Activated CD4-positive, alpha-beta T cell treated with anti-CD3 and anti-CD28 coated beads for 36 hours (primary cell): ENCODE results near the gene MECR. TPM values are rescaled to one million over a fixed set of nuclear protein-coding genes. Genes with fewer than 3 reads are reported as not detected.

ENCODE experiments used
- ATAC-seq: fragments of 200-7000 bp; cut with Tn5 transposase; one replicate; pipeline ENCODE4 v1.10.0; 2021; ENCODE audit warnings: mild to moderate bottlenecking, moderate library complexity
- CTCF ChIA-PET: fragments of 350-600 bp; sonication (Branson Sonifier 250); formaldehyde crosslinking; loops from one replicate; lab custom pipeline; 2021; ENCODE audit warnings: antibody characterized with exemption; lab: Charles Lee
- POLR2A ChIA-PET: fragments of 350-600 bp; sonication (Branson Sonifier 250); formaldehyde crosslinking; loops from one replicate; lab custom pipeline; 2021; ENCODE audit warnings: antibody characterized with exemption, inconsistent platforms; lab: Charles Lee
- DNase-seq: peaks from one replicate; pipeline ENCODE4 v3.0.0-alpha.2; 2020
- H3K27ac Mint-ChIP-seq: one replicate; pipeline ENCODE4 v1.8.0; 2021; ENCODE audit warnings: mixed read lengths
- H3K27me3 Mint-ChIP-seq: one replicate; pipeline ENCODE4 v1.8.0; 2021; ENCODE audit warnings: mixed read lengths
- H3K36me3 Mint-ChIP-seq: one replicate; pipeline ENCODE4 v1.8.0; 2021; ENCODE audit warnings: low read depth, mixed read lengths
- H3K4me1 Mint-ChIP-seq: one replicate; pipeline ENCODE4 v1.8.0; 2021; ENCODE audit warnings: mixed read lengths
- H3K4me3 Mint-ChIP-seq: one replicate; pipeline ENCODE4 v1.8.0; 2021; ENCODE audit warnings: mild to moderate bottlenecking, moderate library complexity, mixed read lengths
- H3K9me3 Mint-ChIP-seq: one replicate; pipeline ENCODE4 v1.8.0; 2021; ENCODE audit warnings: low read depth, mixed read lengths
- intact Hi-C, 2 experiments: fragments of 100-400 bp; cut with DNase I in 1 of 2; cut with micrococcal nuclease in 1 of 2; formaldehyde crosslinking; loops; one replicate each; pipeline versions ENCODE4 v1.14.2 to v1.15.1; 2022 to 2024; cut with DNase I, micrococcal nuclease
- total RNA-seq, 2 experiments: library from RNA; stranded (reverse); gene quantifications; one replicate each; pipeline ENCODE4 v1.2.3, GENCODE V29; 2021

Gene MECR
- total RNA-seq, 2 experiments from 2014 or later = 41.3 to 43.1 TPM

GRCh38 chr1:29266912-29267311 lies 36.2 kb upstream of the MECR start:
- H3K27ac Mint-ChIP-seq = no peak overlapping the region
- no peaks in the 10 kb centered on the region for H3K4me1 Mint-ChIP-seq
- no peak overlapping the region for H3K4me3 Mint-ChIP-seq
- H3K9me3 Mint-ChIP-seq = no peaks in the 10 kb centered on the region
- peaks cover 44% of the 10 kb centered on the region for H3K27me3 Mint-ChIP-seq
- intact Hi-C loops = no loop called here
- no peaks in the 10 kb centered on the region for H3K36me3 Mint-ChIP-seq
- POLR2A ChIA-PET = no interaction called here
- ATAC-seq (no peak), DNase-seq (no peak)
- CTCF ChIA-PET = interaction anchor here (0.7 kb wide), 1 partner anchor 116 kb away, joined by 3 read pairs; no protein-coding TSS in a partner anchor

GRCh38 chr1:29264773-29265389 lies 34.1 kb upstream of the MECR start:
- Mint-ChIP-seq H3K27me3 (peaks cover 58% of the 10 kb centered on the region), H3K4me3 (no peak overlapping the region), H3K9me3 (no peaks in the 10 kb centered on the region), H3K36me3 (no peaks in the 10 kb centered on the region), H3K4me1 (peaks cover 7% of the 10 kb centered on the region), H3K27ac (no peak overlapping the region)
- intact Hi-C loops = no loop called here
- ATAC-seq (no peak), DNase-seq (no peak)
- POLR2A ChIA-PET = no interaction called here
- CTCF ChIA-PET = interaction anchor here (0.6 kb wide), 1 partner anchor 86 kb away, joined by 3 read pairs; no protein-coding TSS in a partner anchor

- H3K36me3 Mint-ChIP-seq = no peaks in the 10 kb centered on the region
- peaks cover 7% of the 10 kb centered on the region for H3K4me1 Mint-ChIP-seq
- H3K4me3 Mint-ChIP-seq = peak overlapping the region; percentile 68
- peaks cover 38% of the 10 kb centered on the region for H3K27me3 Mint-ChIP-seq
- H3K9me3 Mint-ChIP-seq = no peaks in the 10 kb centered on the region
- ATAC-seq (no peak), DNase-seq (no peak)
- ChIA-PET POLR2A (no interaction called here), CTCF (interaction anchor here (0.6 to 0.9 kb wide), 2 partner anchors 26 to 231 kb away, joined by 3 read pairs; no protein-coding TSS in a partner anchor)
- intact Hi-C loops = no loop called here
- no peak overlapping the region for H3K27ac Mint-ChIP-seq
These were observed 29.8 kb upstream of the MECR start for GRCh38 chr1:29260531-29260930.

- ChIA-PET POLR2A (no interaction called here), CTCF (interaction anchor here (0.6 to 1.3 kb wide), 5 partner anchors 8 to 232 kb away, joined by 3 read pairs; partner anchors contain the start of gene MECR)
- peaks cover 7% of the 10 kb centered on the region for H3K4me1 Mint-ChIP-seq
- peak overlapping the region; percentile 68 for H3K4me3 Mint-ChIP-seq
- DNase-seq (peak; percentile 69), ATAC-seq (peak; percentile 63)
- no peaks in the 10 kb centered on the region for H3K36me3 Mint-ChIP-seq
- H3K27ac Mint-ChIP-seq = no peak overlapping the region
- intact Hi-C loops = loop anchor here in 1 of 2 experiments (1.0 kb wide), 1 partner anchor 24 kb away; the partner anchor contains the start of gene PTPRU
- H3K27me3 Mint-ChIP-seq = peaks cover 35% of the 10 kb centered on the region
- no peaks in the 10 kb centered on the region for H3K9me3 Mint-ChIP-seq
These were observed 29.2 kb upstream of the MECR start for GRCh38 chr1:29259802-29260441.

GRCh38 chr1:29258976-29259801 lies 28.5 kb upstream of the MECR start:
- H3K27me3 Mint-ChIP-seq = peaks cover 34% of the 10 kb centered on the region
- ChIA-PET CTCF (interaction anchor here (0.6 to 1.3 kb wide), 9 partner anchors 8 to 1542 kb away, joined by 3 read pairs; partner anchors contain the start of genes MECR and PTPRU), POLR2A (interaction anchor here (0.6 kb wide), 1 partner anchor 49 kb away, joined by 3 read pairs; no protein-coding TSS in a partner anchor)
- intact Hi-C loops = loop anchor here in 1 of 2 experiments (1.0 kb wide), 1 partner anchor 23 kb away; the partner anchor contains the start of gene PTPRU
- no peaks in the 10 kb centered on the region for H3K9me3 Mint-ChIP-seq
- H3K4me3 Mint-ChIP-seq = peak overlapping the region; percentile 68
- DNase-seq = peak; percentile 50
- H3K4me1 Mint-ChIP-seq = peaks cover 7% of the 10 kb centered on the region
- ATAC-seq = peak; percentile 61
- no peaks in the 10 kb centered on the region for H3K36me3 Mint-ChIP-seq
- H3K27ac Mint-ChIP-seq = no peak overlapping the region

GRCh38 chr1:29258189-29258975 lies 27.6 kb upstream of the MECR start:
- no peaks in the 10 kb centered on the region for H3K9me3 Mint-ChIP-seq
- peaks cover 32% of the 10 kb centered on the region for H3K27me3 Mint-ChIP-seq
- peaks cover 7% of the 10 kb centered on the region for H3K4me1 Mint-ChIP-seq
- CTCF ChIA-PET = interaction anchor here (0.6 to 1.1 kb wide), 7 partner anchors 9 to 1543 kb away, joined by 3 read pairs; partner anchors contain the start of genes MECR and PTPRU
- POLR2A ChIA-PET = no interaction called here
- no peak for DNase-seq
- no peak overlapping the region for H3K4me3 Mint-ChIP-seq
- ATAC-seq = no peak
- no peaks in the 10 kb centered on the region for H3K36me3 Mint-ChIP-seq
- intact Hi-C loops = no loop called here
- H3K27ac Mint-ChIP-seq = no peak overlapping the region

GRCh38 chr1:29256979-29257804 lies 26.5 kb upstream of the MECR start:
- peaks cover 7% of the 10 kb centered on the region for H3K4me1 Mint-ChIP-seq
- no peak overlapping the region for H3K27ac Mint-ChIP-seq
- H3K9me3 Mint-ChIP-seq = no peaks in the 10 kb centered on the region
- H3K4me3 Mint-ChIP-seq = no peak overlapping the region
- ATAC-seq = no peak
- no peak for DNase-seq
- intact Hi-C loops = no loop called here
- CTCF ChIA-PET = interaction anchor here (0.6 kb wide), 1 partner anchor 23 kb away, joined by 3 read pairs; no protein-coding TSS in a partner anchor
- peaks cover 28% of the 10 kb centered on the region for H3K27me3 Mint-ChIP-seq
- H3K36me3 Mint-ChIP-seq = no peaks in the 10 kb centered on the region
- POLR2A ChIA-PET = no interaction called here

- H3K36me3 Mint-ChIP-seq = no peaks in the 10 kb centered on the region
- DNase-seq = no peak
- no peak overlapping the region for H3K27ac Mint-ChIP-seq
- H3K4me3 Mint-ChIP-seq = no peak overlapping the region
- ATAC-seq = peak; percentile 54
- H3K4me1 Mint-ChIP-seq = peaks cover 7% of the 10 kb centered on the region
- intact Hi-C loops = no loop called here
- ChIA-PET CTCF (no interaction called here), POLR2A (no interaction called here)
- H3K9me3 Mint-ChIP-seq = no peaks in the 10 kb centered on the region
- H3K27me3 Mint-ChIP-seq = peaks cover 22% of the 10 kb centered on the region
These were observed 25.7 kb upstream of the MECR start for GRCh38 chr1:29256394-29256793.

GRCh38 chr1:29255134-29255666 lies 24.5 kb upstream of the MECR start:
- H3K9me3 Mint-ChIP-seq = no peaks in the 10 kb centered on the region
- CTCF ChIA-PET = interaction anchor here (0.6 kb wide), 1 partner anchor 15 kb away, joined by 3 read pairs; no protein-coding TSS in a partner anchor
- POLR2A ChIA-PET = no interaction called here
- H3K27ac Mint-ChIP-seq = no peak overlapping the region
- H3K27me3 Mint-ChIP-seq = peaks cover 12% of the 10 kb centered on the region
- DNase-seq (no peak), ATAC-seq (no peak)
- no peaks in the 10 kb centered on the region for H3K36me3 Mint-ChIP-seq
- H3K4me3 Mint-ChIP-seq = no peak overlapping the region
- H3K4me1 Mint-ChIP-seq = peaks cover 2% of the 10 kb centered on the region
- intact Hi-C loops = no loop called here

GRCh38 chr1:29254346-29254745 lies 23.6 kb upstream of the MECR start:
- POLR2A ChIA-PET = no interaction called here
- ATAC-seq (no peak), DNase-seq (no peak)
- no peak overlapping the region for H3K4me3 Mint-ChIP-seq
- no peaks in the 10 kb centered on the region for H3K9me3 Mint-ChIP-seq
- CTCF ChIA-PET = no interaction called here
- H3K4me1 Mint-ChIP-seq = no peaks in the 10 kb centered on the region
- H3K27me3 Mint-ChIP-seq = peaks cover 10% of the 10 kb centered on the region
- intact Hi-C loops = no loop called here
- no peaks in the 10 kb centered on the region for H3K36me3 Mint-ChIP-seq
- no peak overlapping the region for H3K27ac Mint-ChIP-seq
